ENCODE results near the gene RSAD2. TPM values are rescaled to one million over a fixed set of nuclear protein-coding genes. Genes with fewer than 3 reads are reported as not detected.

The RSAD2 gene
- total RNA-seq, 1 experiment from 2014 or later = not detected

- DNase-seq = no peak
- Histone ChIP-seq H3K36me3 (replicated peaks; ENCODE audit: control insufficient read depth, insufficient read depth, low read length) (no peaks in the 10 kb centered on the region), H3K27me3 (ENCODE audit: control insufficient read depth, insufficient read depth, low read length) (no peaks in the 10 kb centered on the region), H3K4me3 (ENCODE audit: insufficient read depth, low read depth, low read length) (no peak overlapping the region)
These were observed 28.7 kb downstream of the RSAD2 start for GRCh38 chr2:6906165-6906741.

DNA sequence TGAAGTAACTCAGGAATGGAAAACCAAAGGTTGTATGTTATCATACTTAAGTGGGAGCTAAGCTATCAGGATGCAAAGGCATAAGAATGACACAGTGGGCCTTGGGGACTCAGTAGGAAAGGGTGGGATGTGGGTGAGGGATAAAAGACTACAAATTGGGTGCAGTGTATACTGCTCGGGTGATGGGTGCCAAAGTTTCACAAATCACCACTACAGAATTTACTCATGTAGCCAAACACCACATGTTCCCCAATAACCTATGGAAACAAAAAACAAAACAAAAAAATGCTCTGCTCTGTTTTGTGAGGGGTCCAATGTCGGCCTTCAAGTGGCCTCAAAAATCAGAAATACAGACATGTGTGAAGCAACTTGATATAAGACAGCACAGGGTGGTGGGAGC lies 30.7 kb downstream of the RSAD2 start:
- Histone ChIP-seq H3K36me3 (replicated peaks; ENCODE audit: control insufficient read depth, insufficient read depth, low read length) (no peaks in the 10 kb centered on the region), H3K27me3 (ENCODE audit: control insufficient read depth, insufficient read depth, low read length) (no peaks in the 10 kb centered on the region), H3K4me3 (ENCODE audit: insufficient read depth, low read depth, low read length) (no peak overlapping the region)
- DNase-seq = no peak

- H3K27me3 ChIP-seq (ENCODE audit: control insufficient read depth, insufficient read depth, low read length) = no peaks in the 10 kb centered on the region
These were observed 32.1 kb downstream of the RSAD2 start for GRCh38 chr2:6909431-6910385.

GRCh38 chr2:6911721-6912120 lies 34.1 kb downstream of the RSAD2 start:
- Histone ChIP-seq H3K27me3 (ENCODE audit: control insufficient read depth, insufficient read depth, low read length) (no peaks in the 10 kb centered on the region; the same call in 1 of the 2 replicates), H3K4me3 (ENCODE audit: insufficient read depth, low read depth, low read length) (no peak overlapping the region), H3K36me3 (replicated peaks; ENCODE audit: control insufficient read depth, insufficient read depth, low read length) (no peaks in the 10 kb centered on the region)
- DNase-seq = no peak

More at GRCh38 chr2:6909431-6910385, 32.1 kb downstream of the RSAD2 start:
- no peak for DNase-seq
- no peaks in the 10 kb centered on the region for H3K36me3 ChIP-seq (replicated peaks; ENCODE audit: control insufficient read depth, insufficient read depth, low read length)
- no peak overlapping the region for H3K4me3 ChIP-seq (ENCODE audit: insufficient read depth, low read depth, low read length)

DNA sequence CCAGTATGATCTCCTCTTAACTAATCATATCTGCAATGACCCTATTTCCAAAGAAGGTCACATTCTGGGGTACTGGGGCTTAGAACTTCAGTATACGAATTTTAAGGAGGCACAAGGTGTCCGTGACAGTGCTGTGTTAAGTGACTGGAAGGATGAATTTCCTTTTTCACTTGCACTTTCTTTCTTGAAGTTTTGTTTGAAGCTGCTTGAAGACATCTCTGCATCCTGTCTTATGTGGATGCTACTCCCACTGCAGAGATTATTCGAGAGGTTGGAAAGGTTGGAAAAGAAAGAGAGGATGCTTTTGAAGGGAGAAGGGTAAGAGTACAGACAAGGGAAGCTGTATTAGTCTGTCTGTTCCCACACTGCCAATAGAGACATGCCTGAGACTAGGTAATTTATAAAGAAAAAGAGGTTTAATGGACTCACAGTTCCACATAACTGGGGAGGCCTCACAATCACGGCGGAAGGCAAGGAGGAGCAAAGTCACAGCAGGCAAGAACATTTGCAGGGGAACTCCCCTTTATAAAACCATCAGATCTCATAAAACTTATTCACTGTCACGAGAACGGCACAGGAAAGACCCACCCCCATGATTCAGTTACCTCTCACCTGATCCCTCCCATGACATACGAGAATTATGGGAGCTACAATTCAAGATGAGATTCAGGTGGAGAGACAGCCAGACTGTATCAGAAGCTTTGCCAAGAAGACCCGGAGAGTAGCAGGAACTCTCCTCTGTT lies 36.0 kb downstream of the RSAD2 start:
- no peak overlapping the region for H3K4me3 ChIP-seq (ENCODE audit: insufficient read depth, low read depth, low read length)
- H3K27me3 ChIP-seq (ENCODE audit: control insufficient read depth, insufficient read depth, low read length) = peaks cover 5% of the 10 kb centered on the region
- no peak for DNase-seq
- no peaks in the 10 kb centered on the region for H3K36me3 ChIP-seq (replicated peaks; ENCODE audit: control insufficient read depth, insufficient read depth, low read length)

DNA sequence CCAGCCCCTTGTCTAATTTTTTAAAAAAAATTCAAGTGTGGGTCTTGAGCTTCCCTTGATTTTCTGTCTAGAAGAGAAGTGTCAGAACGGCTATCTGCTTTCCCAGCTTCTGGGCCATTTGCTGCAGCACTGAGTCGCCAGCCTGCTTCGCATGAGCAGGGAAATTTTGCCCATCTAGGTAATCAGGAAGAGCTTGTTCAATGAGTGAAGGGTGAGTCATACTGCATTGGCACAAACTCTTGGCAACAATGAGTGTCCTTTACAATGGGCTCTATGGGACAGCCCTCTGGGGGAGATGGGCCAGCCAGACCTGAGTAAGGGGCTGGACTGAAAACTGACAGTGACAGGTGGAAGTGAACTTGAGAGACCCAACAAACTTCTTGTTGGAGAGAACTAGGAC lies 37.3 kb downstream of the RSAD2 start:
- no peaks in the 10 kb centered on the region for H3K36me3 ChIP-seq (replicated peaks; ENCODE audit: control insufficient read depth, insufficient read depth, low read length)
- H3K4me3 ChIP-seq (ENCODE audit: insufficient read depth, low read depth, low read length) = no peak overlapping the region
- DNase-seq = no peak
- H3K27me3 ChIP-seq (ENCODE audit: control insufficient read depth, insufficient read depth, low read length) = peaks cover 7% of the 10 kb centered on the region

GRCh38 chr2:6915399-6915798 lies 37.8 kb downstream of the RSAD2 start:
- Histone ChIP-seq H3K27me3 (ENCODE audit: control insufficient read depth, insufficient read depth, low read length) (peaks cover 7% of the 10 kb centered on the region), H3K4me3 (ENCODE audit: insufficient read depth, low read depth, low read length) (no peak overlapping the region), H3K36me3 (replicated peaks; ENCODE audit: control insufficient read depth, insufficient read depth, low read length) (no peaks in the 10 kb centered on the region)
- peak; percentile 52 for DNase-seq

- Histone ChIP-seq H3K27me3 (ENCODE audit: control insufficient read depth, insufficient read depth, low read length) (peaks cover 7% of the 10 kb centered on the region), H3K4me3 (ENCODE audit: insufficient read depth, low read depth, low read length) (no peak overlapping the region), H3K36me3 (replicated peaks; ENCODE audit: control insufficient read depth, insufficient read depth, low read length) (no peaks in the 10 kb centered on the region)
- no peak for DNase-seq
These were observed 38.6 kb downstream of the RSAD2 start for GRCh38 chr2:6916224-6916623.

DNA sequence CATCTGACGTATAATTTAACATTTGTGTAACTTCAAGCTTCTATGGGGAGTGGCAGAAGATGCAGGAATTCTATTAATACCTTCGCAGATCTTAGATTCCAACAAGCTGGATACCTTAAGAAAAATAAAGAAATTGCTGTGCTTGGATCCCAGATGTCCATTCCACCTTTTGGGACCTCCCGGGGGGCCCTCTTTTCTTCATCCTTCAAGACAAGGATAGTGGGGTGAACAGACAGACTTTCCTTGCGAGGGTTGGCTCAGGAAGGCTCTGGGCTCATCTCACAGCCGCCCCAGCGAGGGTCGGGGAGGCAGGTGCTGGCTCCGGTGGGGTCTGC lies 39.1 kb downstream of the RSAD2 start:
- Histone ChIP-seq H3K4me3 (ENCODE audit: insufficient read depth, low read depth, low read length) (peak overlapping the region; percentile 37), H3K27me3 (ENCODE audit: control insufficient read depth, insufficient read depth, low read length) (peaks cover 7% of the 10 kb centered on the region)
- no peak for DNase-seq

GRCh38 chr2:6917071-6917760 lies 39.6 kb downstream of the RSAD2 start, which contains the start of gene RNF144A:
TSS of gene RNF144A (plus strand) at chr2:6917412. CDS start at chr2:6996927, 79,515 bp downstream.
- DNase-seq = peak; percentile 96
- Histone ChIP-seq H3K27me3 (ENCODE audit: control insufficient read depth, insufficient read depth, low read length) (peaks cover 7% of the 10 kb centered on the region), H3K36me3 (replicated peaks; ENCODE audit: control insufficient read depth, insufficient read depth, low read length) (no peaks in the 10 kb centered on the region)

More for the DNA sequence above, 39.1 kb downstream of the RSAD2 start:
- H3K36me3 ChIP-seq (replicated peaks; ENCODE audit: control insufficient read depth, insufficient read depth, low read length) = no peaks in the 10 kb centered on the region

DNA sequence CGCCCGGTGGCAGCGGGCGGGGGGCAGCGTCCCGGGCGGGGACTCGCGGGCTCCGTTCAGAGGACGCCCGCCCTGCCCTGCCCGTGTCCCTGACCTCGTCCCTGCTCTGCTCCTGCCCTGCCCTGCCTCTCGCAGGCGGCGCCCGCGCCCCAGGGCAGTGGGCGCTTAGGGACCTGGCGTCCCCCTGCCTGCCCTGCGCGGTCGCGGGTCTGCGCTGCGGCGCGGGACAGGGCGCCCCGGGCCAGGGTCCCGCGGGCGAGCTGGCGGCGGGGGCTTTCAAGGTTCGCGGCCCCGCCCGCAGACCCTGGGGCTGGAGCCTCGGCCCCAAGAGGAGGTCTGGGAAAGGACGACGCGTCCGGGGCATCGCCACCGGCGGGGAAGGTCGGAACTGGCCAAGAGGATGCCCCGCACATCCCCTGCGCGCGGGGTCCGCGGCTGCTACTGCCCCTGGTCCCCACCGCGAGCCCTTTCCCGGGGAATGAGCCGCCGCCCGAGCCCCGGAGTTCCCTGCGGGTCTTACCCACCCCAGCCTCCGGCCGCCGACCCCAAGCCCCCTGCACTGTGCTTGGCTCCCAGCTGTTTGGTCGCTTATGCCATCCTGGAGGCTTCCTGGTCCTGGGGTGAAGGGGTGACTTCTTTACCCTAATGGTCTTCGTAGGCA lies 40.3 kb downstream of the RSAD2 start:
- Histone ChIP-seq H3K27me3 (ENCODE audit: control insufficient read depth, insufficient read depth, low read length) (peaks cover 7% of the 10 kb centered on the region), H3K4me3 (ENCODE audit: insufficient read depth, low read depth, low read length) (peak overlapping the region; percentile 61), H3K36me3 (replicated peaks; ENCODE audit: control insufficient read depth, insufficient read depth, low read length) (no peaks in the 10 kb centered on the region)
- DNase-seq = no peak

More at GRCh38 chr2:6917071-6917760, 39.6 kb downstream of the RSAD2 start, which contains the start of gene RNF144A:
- H3K4me3 ChIP-seq (ENCODE audit: insufficient read depth, low read depth, low read length) = peak within 1 kb of the TSS; percentile 61

GRCh38 chr2:6919901-6920742 lies 42.5 kb downstream of the RSAD2 start:
- Histone ChIP-seq H3K4me3 (ENCODE audit: insufficient read depth, low read depth, low read length) (no peak overlapping the region), H3K27me3 (ENCODE audit: control insufficient read depth, insufficient read depth, low read length) (peaks cover 7% of the 10 kb centered on the region), H3K36me3 (replicated peaks; ENCODE audit: control insufficient read depth, insufficient read depth, low read length) (no peaks in the 10 kb centered on the region)
- no peak for DNase-seq

- H3K36me3 ChIP-seq (replicated peaks; ENCODE audit: control insufficient read depth, insufficient read depth, low read length) = no peaks in the 10 kb centered on the region
- no peak for DNase-seq
- no peak overlapping the region for H3K4me3 ChIP-seq (ENCODE audit: insufficient read depth, low read depth, low read length)
- H3K27me3 ChIP-seq (ENCODE audit: control insufficient read depth, insufficient read depth, low read length) = peaks cover 7% of the 10 kb centered on the region
These were observed 43.1 kb downstream of the RSAD2 start for GRCh38 chr2:6920743-6921064.

Measured in H7 (cell line).